DND-41 (cell line): Measurements from ENCODE around the gene NPPC.

Source experiments
- ATAC-seq: fragments of 200-7000 bp; cut with Tn5 transposase; 3 replicates; pipeline ENCODE4 v1.9.1; 2021; ENCODE audit warnings: low read depth; ENCODE audit not compliant: insufficient read depth
- DNase-seq: peaks from one replicate; pipeline ENCODE4 v3.0.0-alpha.2; 2020
- H2AFZ ChIP-seq: 2 replicates; pipeline ENCODE4 v1.6.0; 2012; ENCODE audit warnings: low read depth, low read length
- H3K27ac ChIP-seq: 2 replicates; pipeline ENCODE4 v1.5.1; 2012; ENCODE audit warnings: low read length, inconsistent platforms
- H3K27me3 ChIP-seq: fragments of 200-600 bp; sonication (generic); 2 replicates; pipeline ENCODE4 v1.6.0; 2012; ENCODE audit warnings: low read length, mild to moderate bottlenecking, inconsistent platforms; ENCODE audit not compliant: insufficient read depth, poor library complexity
- H3K36me3 ChIP-seq: 2 replicates; pipeline ENCODE4 v1.5.1; 2012; ENCODE audit warnings: low read length, inconsistent platforms; ENCODE audit not compliant: insufficient read depth
- H3K4me1 ChIP-seq: 2 replicates; pipeline ENCODE4 v1.5.1; 2012; ENCODE audit warnings: mild to moderate bottlenecking, low read length; ENCODE audit not compliant: insufficient read depth
- H3K4me2 ChIP-seq: 2 replicates; pipeline ENCODE4 v1.6.0; 2012; ENCODE audit warnings: mild to moderate bottlenecking, moderate library complexity, low read length, inconsistent platforms; ENCODE audit not compliant: insufficient read depth
- H3K4me3 ChIP-seq, 2 experiments: fragments of 200-600 bp in 1 of 2; shearing (Covaris generic) in 1 of 2; 2 replicates each; pipeline ENCODE4 v1.5.1; 2012 to 2016; ENCODE audit warnings: inconsistent platforms in 2 of 2, low read length in 2 of 2, mild to moderate bottlenecking in 2 of 2, low read depth in 1 of 2, moderate library complexity in 1 of 2
- H3K79me2 ChIP-seq: 2 replicates; pipeline ENCODE4 v1.6.0; 2012; ENCODE audit warnings: low read length, inconsistent platforms; ENCODE audit not compliant: insufficient read depth
- H3K9ac ChIP-seq: 2 replicates; pipeline ENCODE4 v1.6.0; 2012; ENCODE audit warnings: low read depth, mild to moderate bottlenecking, inconsistent platforms, low read length, moderate library complexity
- H3K9me3 ChIP-seq: 2 replicates; pipeline ENCODE4 v1.5.1; 2012; ENCODE audit warnings: low read length, moderate library complexity, mild to moderate bottlenecking, inconsistent platforms; ENCODE audit not compliant: insufficient read depth, severe bottlenecking
- H4K20me1 ChIP-seq: 2 replicates; pipeline ENCODE4 v1.6.0; 2012; ENCODE audit warnings: low read length; ENCODE audit not compliant: insufficient read depth
- CTCF ChIP-seq: IDR thresholded peaks from 2 replicates; pipeline ENCODE4 v1.5.1; 2012; ENCODE audit warnings: borderline replicate concordance, low read length, moderate library complexity, mild to moderate bottlenecking; ENCODE audit not compliant: poor library complexity, severe bottlenecking; ENCODE audit errors: extremely low read depth
- EZH2 ChIP-seq: IDR thresholded peaks from 3 replicates; pipeline ENCODE4 v1.6.1; 2012; ENCODE audit warnings: borderline replicate concordance, low read depth, mild to moderate bottlenecking, moderate library complexity, low read length, inconsistent platforms; ENCODE audit not compliant: severe bottlenecking

NPPC gene

GRCh38 chr2:231942180-231942579 is 16.0 kb upstream of the NPPC start:
- Histone ChIP-seq H3K79me2 (no peaks in the 10 kb centered on the region), H3K9ac (no peak overlapping the region), H3K27ac (no peak overlapping the region), H2AFZ (no peak overlapping the region), H3K4me3 (no peak overlapping the region), H3K9me3 (no peaks in the 10 kb centered on the region), H3K36me3 (no peaks in the 10 kb centered on the region), H3K4me1 (no peaks in the 10 kb centered on the region), H3K4me2 (no peak overlapping the region), H4K20me1 (no peaks in the 10 kb centered on the region), H3K27me3 (no peaks in the 10 kb centered on the region)
- TF ChIP-seq EZH2 = no peak
- DNase-seq (no peak), ATAC-seq (no peak)

GRCh38 chr2:231941673-231942072 is 15.5 kb upstream of the NPPC start:
- no peak for ATAC-seq

GRCh38 chr2:231940795-231941194 is 14.6 kb upstream of the NPPC start:
- no peaks in the 10 kb centered on the region for H3K36me3 ChIP-seq
- no peak overlapping the region for H3K9ac ChIP-seq
- no peak overlapping the region for H3K27ac ChIP-seq
- H2AFZ ChIP-seq = no peak overlapping the region
- ATAC-seq (no peak), DNase-seq (no peak)
- H3K4me3 ChIP-seq = no peak overlapping the region
- no peak for TF ChIP-seq EZH2
- no peak for TF ChIP-seq CTCF
- H3K9me3 ChIP-seq = no peaks in the 10 kb centered on the region
- H3K4me2 ChIP-seq = no peak overlapping the region
- no peaks in the 10 kb centered on the region for H3K4me1 ChIP-seq
- H4K20me1 ChIP-seq = no peaks in the 10 kb centered on the region
- H3K79me2 ChIP-seq = no peaks in the 10 kb centered on the region
- H3K27me3 ChIP-seq = no peaks in the 10 kb centered on the region

More at GRCh38 chr2:231941673-231942072, 15.5 kb upstream of the NPPC start:
- Histone ChIP-seq H3K4me1 (no peaks in the 10 kb centered on the region), H3K27ac (no peak overlapping the region), H3K79me2 (no peaks in the 10 kb centered on the region), H3K4me3 (no peak overlapping the region), H3K9me3 (no peaks in the 10 kb centered on the region), H4K20me1 (no peaks in the 10 kb centered on the region), H3K9ac (no peak overlapping the region), H3K4me2 (no peak overlapping the region), H2AFZ (no peak overlapping the region), H3K36me3 (no peaks in the 10 kb centered on the region), H3K27me3 (no peaks in the 10 kb centered on the region)
- no peak for DNase-seq
- TF ChIP-seq EZH2 = no peak
- no peak for TF ChIP-seq CTCF

GRCh38 chr2:231939022-231939421 is 12.8 kb upstream of the NPPC start:
- DNase-seq = no peak
- no peaks in the 10 kb centered on the region for H3K9me3 ChIP-seq
- TF ChIP-seq CTCF = no peak
- no peak for TF ChIP-seq EZH2
- no peak overlapping the region for H3K9ac ChIP-seq
- no peaks in the 10 kb centered on the region for H3K27me3 ChIP-seq
- no peaks in the 10 kb centered on the region for H3K36me3 ChIP-seq
- no peak for ATAC-seq
- no peak overlapping the region for H3K4me3 ChIP-seq
- H3K4me1 ChIP-seq = no peaks in the 10 kb centered on the region
- H4K20me1 ChIP-seq = no peaks in the 10 kb centered on the region
- H2AFZ ChIP-seq = no peak overlapping the region
- no peaks in the 10 kb centered on the region for H3K79me2 ChIP-seq
- H3K27ac ChIP-seq = no peak overlapping the region
- H3K4me2 ChIP-seq = no peak overlapping the region
